Activated CD4-positive, alpha-beta T cell treated with anti-CD3 and anti-CD28 coated beads for 1 hour (primary cell): ENCODE data around the gene PLA2G4F.
"Not testable (repeated sequence)": the region's sequence is repeated elsewhere in the genome, so short reads cannot be mapped to it uniquely, and the experiment has no call there.

ENCODE experiments used
- DNase-seq: peaks from one replicate; pipeline ENCODE4 v3.0.0-alpha.2; 2020

PLA2G4F gene

DNA sequence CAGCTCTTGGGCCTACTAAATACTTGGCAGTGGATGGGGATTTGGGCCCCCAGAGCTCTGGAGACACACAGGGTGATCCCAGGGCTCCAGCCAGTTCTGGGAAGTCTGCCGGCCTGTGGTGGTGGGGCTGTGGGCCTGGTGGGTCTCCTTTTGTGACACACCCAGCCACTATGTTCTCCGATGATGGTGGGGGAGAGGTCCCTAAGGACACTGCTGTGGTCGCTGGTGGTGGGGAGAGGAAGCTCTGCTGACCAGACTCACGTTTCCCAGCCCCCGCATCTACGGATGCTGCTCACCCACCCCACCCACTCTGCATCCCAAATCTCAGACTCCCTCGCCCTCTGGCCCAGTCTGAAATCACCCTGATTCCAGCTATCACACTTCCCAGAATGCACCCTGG, 62.5 kb downstream of the PLA2G4F start:
- DNase-seq, result no peak

GRCh38 chr15:42092398-42093318, 63.8 kb downstream of the PLA2G4F start:
- no peak for DNase-seq

DNA sequence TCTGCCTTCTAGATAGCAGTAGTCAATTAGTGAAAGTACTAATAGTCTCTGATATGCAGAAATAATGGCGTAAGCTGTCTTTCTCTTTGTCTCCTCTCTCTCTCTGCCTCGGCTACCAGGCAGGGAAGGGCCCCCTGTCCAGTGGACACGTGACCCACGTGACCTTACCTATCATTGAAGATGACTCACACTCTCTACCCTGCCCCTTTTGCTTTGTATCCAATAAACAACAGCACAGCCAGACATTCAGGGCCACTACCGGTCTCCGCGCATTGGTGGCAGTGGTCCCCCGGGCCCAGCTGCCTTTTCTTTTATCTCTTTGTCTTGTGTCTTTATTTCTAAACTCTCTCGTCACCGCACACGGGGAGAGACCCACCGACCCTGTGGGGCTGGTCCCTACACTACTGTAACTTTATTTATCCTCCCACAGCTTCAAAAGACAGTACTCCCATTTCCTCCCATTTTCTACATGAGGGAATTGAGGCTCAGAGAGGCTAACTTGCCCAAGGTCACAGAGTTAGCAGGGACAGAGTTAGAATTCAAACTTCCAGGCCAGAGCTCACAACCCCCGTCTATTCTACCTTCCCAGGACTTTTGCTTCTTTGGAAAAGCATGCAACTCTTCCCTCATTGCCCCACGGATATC, 64.6 kb downstream of the PLA2G4F start:
- DNase-seq, result not testable (repeated sequence)

DNA sequence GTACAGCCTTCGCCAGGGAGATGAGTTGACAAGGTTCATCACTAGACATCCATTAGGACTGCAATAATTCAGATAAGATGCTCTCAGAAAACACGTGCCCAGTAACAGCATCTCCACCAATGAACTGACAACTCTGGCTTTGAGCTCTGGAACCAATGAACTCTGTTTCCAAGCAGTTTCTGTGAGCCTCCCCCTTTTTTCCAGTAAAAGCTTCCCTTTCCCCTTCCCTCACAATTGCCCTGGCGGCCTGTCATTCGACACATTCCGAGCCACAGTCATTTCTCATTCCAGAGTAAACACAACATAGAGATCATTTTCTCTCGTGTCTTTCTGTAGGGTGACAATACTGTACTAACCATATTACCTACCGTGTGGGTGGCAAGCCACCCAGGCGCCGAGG, 65.7 kb downstream of the PLA2G4F start:
- DNase-seq, result no peak

- no peak for DNase-seq
Measured at GRCh38 chr15:42090370-42090769, 66.1 kb downstream of the PLA2G4F start.

- DNase-seq, result no peak
Measured at GRCh38 chr15:42089942-42090341, 66.5 kb downstream of the PLA2G4F start.
